Stimulated activated CD8-positive, alpha-beta memory T cell treated with anti-CD3 and anti-CD28 coated beads, Interleukin-15, amount 100 ng/mL, for 4 hours (primary cell): ENCODE results near the gene TOM1L2.
"Not testable (repeated sequence)": the region's sequence is repeated elsewhere in the genome, so short reads cannot be mapped to it uniquely, and the experiment has no call there.

Experiments used
- DNase-seq, 2 donors: peaks; one replicate each; pipeline ENCODE4 v3.0.0-alpha.2; 2020; ENCODE audit warnings: low read depth in 2 of 2

The TOM1L2 gene

DNA sequence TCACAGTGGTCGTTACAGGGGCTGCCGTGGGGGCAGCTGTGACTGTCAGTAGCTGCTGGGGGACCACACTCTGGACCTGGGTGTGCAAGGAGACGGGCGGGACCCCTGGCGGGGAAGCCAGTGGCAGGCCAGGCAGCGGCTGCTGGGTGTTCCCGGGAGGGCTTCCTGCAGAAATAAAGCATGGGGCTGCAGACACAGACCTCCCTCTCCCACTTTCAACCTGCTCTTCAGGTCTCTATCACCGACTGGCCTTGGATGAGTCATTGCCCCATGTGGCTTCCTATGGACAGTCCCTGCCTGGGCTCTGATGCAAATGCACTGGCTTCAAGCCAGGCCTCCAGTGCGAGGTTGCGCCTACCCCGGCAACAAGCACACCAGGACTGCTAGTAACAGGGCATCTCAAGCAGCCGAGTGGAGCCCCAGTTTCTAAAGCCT is 152.6 kb downstream of the TOM1L2 start:
- DNase-seq = peak; percentile 24 to 32

DNA sequence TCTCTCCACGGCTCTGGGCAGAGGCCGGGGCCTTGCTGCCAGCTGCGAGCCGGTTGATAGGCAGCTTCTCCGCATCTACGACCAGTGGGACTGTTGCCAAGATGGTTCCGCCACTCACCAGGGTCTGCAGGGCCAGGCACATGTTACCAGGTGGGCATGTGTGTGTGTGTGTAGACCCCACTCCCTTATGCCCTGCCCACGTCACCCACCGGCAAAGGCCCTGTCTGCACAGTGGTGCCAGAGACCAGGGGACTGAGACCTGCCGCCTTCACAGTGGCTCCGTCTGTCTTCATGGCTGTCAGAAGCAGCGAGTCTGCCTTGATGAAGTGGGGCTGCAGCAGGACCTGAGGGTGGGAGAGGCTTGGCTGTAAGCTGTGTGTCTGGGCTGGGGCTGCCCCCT is 153.1 kb downstream of the TOM1L2 start:
- DNase-seq = no peak

DNA sequence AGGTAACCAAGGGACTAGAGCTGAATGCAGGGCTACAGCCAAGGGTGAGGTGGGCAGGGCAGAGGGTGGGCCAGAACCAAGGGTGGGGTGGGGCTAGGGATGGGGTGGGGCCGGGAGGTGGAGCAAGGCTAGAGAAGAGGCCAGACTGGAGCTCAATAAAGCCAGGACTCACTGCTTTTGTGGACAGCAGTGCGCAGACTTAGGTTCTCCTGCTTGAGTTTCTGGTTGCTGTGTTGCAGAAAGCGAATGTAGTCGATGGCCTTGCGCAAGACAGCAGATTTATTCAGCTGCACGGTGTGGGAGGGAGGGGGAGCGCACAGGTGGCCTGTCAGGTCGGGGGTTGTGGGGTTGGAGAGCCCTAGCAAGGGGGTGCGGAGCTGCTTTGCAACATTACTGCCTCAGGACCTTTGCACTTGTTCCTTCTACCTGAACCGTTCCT is 154.1 kb downstream of the TOM1L2 start:
- DNase-seq = no peak

DNA sequence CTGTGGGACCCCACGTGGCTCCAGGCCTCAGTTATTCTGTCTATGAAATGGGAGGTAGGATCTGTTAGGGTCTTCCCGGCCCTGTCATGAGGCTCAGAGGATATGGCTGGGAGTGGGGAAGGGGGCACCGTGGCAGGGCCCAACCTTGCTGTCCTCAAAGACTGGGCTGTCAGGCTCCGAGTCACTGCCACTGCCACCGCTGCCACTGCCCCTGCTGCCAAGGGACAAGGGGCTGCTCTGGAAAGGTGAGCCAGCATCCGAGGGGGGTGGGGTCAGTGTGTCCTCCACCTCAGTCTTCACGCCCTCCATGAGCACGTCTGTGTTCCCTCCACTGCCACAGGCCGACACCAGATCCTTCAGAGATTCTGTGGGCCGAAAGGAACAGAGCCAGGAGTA is 154.7 kb downstream of the TOM1L2 start:
- DNase-seq = no peak

DNA sequence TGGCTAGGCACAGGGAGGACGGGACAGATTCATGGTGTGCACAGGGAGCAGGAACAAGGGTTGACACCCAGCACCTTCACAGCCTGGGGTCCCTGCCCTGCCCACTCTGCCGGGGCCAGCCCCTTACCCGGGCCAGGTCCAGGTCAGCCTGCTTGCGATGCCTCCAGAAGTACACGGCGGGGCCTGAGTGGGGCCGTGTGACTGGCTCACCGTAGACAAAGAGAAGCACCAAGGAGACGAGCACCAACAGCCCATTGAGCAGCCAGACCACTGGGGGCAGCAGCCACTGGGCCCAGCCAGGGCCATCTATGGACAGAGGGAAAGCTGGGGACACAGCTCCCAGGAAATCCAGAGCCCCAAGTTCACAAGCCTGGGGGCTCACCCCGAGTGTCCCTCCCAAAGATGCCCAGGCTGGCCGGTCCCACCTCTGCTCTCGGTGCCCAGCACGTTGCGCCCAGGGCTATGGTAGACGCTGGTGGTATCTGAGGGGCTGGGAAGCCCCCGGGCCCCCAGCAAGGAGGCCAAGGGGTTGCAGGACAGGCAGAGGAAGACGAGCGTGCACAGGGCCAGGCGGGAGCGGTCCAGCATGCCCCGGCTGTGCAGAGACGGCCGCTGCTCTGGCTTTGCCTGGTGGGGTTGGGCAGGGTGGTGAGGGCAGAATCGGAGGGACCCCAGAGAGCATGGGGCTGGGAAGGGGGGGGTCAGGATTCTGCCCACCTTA is 155.2 kb downstream of the TOM1L2 start:
- DNase-seq = no peak

DNA sequence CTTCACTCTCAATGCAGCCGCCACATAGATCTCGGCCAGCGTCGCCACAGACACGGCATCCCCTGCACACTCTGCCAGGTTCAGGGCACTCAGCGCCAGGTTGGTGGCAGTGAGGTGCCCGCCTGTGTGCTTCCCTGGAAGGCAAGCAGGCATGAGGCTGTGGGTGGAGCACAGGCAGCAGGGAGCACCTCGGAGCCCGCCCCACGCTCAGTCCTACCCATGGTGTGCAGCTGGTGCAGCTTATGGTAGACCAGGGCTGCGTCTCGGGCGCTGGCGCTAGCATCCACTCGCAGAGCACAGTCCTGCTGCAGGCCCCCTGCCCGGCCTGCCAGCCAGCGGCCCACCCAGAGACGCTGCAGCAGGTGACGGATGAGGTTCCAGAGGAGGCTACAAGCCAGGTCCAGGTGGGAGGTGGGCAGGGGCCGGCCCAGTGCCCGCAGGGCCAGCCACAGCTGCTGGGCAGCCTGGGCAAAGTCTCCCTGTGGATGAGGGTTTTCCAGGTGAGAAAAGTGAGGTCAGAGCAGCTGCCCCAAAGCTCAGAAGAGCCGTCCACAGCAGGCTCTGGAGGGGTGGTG is 155.9 kb downstream of the TOM1L2 start:
- no peak for DNase-seq

DNA sequence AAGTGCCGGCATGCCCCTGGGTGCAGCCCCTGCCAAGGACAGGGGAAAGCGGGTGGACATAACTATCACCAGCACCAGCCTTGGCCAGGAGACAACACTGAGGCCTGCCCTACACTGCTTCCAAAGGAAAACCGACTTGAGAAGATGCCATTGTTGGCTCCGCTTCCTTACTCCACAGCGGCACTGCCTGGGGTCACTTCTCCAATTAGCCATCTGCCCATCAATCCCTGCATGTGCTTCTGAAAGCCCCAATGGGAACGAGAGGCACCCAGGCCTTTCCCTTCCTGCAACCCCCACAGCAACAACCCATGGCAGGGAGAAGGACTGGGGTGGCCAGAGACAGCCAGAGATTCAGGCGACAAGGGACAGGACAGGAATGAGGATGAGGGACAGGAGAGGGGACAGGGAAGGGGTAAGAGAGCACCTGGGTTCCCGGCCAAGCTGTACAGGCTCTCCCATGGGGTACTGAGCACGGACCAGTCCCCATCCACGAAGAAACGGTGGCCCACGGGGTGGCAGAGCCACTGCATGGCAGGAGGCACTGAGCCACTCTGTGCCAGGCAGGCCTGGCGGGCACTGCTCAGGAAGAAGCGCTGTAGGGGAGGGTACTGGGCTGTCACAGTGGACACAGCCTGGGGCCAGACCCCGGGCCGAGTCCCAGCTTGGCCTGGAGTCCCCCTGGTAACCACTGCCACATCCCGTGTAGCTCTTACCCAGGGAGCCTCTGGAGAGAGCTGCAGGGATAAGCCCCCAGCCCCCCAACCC is 156.6 kb downstream of the TOM1L2 start:
- no peak for DNase-seq

DNA sequence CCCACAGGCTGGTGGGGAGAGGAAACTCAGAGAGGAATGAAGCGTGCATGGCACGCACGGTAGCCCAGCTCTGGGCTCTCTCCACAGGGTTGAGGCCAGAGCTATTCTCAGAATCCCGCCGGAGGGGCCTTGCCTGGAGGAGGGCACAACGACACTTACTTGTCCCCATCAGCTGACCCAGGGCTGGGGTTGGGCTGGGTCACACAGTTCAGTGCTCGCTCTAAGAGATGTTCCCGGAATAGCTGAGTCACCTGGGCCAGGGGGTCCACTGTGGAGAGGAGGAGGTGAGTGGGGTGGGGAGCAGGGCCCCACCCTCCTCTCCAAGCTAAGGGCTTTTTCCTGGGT is 157.2 kb downstream of the TOM1L2 start:
- DNase-seq = no peak

DNA sequence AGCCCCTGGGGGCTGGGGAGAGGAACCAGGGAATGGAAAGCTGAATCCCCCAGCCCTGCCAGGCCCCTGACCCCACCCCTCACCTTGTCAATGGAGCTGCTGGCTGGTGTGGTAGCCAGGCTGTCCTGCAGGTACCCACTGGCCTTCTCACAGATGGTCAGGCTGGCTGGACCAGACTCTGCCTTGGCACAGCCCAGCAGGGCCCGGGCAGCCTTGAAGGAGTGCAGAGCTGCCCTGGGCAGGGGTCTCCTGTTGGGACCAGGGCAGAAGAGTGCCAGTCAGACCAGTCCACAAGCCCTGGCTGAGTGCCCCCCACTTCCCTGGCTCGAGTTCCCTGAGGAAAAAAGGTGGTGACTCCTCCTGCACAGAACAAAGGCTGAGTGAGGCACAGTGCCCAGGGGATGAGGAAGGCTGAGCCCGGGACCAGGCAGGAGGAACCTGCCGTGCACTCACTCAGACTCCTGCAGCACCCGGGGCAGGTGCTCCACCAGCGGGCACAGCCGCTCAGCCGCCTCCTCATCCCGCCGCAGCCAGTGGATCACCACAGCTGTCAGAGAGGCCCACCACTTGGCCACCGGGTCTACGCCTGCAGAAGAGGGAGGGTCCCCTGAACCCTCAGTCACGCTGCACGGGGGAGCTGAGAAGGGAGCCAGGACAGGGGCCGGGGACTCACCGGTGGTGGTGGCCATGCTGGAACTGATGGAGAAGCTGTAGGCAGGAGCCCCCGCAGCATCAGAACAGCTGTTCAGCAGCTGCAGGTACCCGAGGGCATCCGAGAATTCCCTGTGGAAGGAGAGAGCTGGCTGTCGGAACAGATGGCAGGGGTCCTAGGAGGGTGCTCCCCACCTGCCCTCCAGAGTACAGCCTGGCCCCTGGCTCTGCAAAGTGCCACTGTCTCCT is 157.8 kb downstream of the TOM1L2 start:
- no peak for DNase-seq

DNA sequence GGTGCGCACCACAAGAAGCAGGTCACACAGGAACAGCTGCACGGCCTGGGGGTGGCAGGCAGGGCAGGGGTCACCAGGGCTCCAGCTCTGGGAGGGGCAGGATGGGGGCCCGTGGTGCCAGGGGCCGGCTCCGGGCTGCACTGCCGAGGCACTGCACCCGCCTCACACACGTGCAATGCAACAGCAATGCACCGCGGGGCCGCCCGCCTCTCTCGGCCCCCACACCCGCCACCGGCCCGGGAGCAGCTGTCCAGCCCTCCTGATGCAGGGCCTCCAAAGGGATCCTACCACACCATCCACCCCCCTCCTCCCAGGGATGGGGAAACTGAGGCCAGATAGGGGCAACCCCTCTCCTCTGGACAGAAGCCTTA is 158.5 kb downstream of the TOM1L2 start:
- no peak for DNase-seq

DNA sequence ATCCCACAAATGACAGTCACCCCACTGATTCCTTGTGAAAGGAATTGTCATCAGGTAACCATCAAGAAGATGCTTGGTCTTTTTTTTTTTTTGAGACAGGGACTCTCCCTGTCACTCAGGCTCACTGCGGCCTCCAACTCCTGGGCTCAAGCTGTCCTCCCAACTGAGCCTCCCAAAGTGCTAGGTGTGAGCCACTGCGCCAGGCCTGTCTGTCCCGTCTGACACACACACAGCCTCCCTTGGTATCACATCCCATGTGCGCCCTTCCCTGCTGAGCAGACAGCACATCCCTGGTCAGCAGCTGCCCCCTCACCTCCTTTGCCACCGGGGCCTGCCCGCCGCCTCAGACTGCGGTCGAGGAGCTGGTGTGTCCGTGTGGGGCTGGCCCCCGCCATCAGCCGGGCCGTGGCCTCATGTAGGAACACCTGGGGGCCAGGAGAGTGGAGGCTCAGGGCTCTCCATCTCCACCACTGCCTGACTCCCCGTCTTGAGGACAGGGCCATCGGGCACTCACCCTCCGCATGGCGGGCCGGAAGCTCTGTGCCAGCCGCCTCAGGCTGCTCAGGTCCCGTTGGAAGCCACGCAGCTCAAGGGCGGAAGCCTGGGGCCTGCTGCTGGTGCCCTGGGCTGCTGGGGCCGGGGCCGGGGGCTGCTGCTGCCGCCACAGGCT is 159.0 kb downstream of the TOM1L2 start:
- DNase-seq = no peak

DNA sequence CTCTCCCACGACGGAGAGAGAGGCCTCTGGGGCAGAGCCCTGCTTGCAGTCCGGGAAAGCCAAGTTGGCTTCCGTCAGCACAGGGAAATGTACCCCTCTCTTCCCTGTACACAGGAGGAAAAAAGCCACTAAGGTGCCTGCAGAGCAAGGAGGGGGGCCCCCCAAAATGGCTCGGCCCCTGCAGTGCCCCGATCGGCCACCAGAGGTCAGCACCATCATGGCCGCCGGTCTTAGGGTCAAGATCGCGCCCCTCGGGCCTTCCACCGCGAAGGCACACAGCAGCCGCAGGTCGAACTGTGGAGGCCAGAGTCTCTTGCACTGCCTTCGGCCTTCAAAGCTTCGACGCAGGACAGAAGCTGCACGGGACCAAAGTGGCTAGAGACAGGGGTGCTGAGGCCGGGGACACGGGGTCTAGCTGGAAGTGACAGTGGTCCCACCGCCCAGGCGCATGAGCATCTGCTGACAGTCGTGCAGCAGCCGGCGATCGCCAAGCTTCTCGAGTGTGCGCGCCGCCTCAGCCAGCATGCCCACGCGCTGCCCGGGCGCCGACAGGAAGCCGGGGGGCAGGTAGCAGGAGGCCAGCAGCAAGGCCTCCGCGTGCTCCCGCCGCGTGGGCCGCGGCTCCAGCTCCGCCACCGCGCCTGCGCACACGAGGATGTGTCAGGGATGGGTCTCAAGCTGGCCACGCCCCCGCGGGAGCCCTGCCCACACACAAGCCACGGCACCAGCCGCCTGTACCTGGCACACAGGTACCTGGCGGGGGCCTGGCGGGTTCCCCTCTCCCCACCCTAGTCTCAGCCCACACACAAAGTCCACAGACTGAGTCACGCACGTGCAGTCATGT is 159.8 kb downstream of the TOM1L2 start:
- DNase-seq = peak in 1 of 2 donors; percentile 25

DNA sequence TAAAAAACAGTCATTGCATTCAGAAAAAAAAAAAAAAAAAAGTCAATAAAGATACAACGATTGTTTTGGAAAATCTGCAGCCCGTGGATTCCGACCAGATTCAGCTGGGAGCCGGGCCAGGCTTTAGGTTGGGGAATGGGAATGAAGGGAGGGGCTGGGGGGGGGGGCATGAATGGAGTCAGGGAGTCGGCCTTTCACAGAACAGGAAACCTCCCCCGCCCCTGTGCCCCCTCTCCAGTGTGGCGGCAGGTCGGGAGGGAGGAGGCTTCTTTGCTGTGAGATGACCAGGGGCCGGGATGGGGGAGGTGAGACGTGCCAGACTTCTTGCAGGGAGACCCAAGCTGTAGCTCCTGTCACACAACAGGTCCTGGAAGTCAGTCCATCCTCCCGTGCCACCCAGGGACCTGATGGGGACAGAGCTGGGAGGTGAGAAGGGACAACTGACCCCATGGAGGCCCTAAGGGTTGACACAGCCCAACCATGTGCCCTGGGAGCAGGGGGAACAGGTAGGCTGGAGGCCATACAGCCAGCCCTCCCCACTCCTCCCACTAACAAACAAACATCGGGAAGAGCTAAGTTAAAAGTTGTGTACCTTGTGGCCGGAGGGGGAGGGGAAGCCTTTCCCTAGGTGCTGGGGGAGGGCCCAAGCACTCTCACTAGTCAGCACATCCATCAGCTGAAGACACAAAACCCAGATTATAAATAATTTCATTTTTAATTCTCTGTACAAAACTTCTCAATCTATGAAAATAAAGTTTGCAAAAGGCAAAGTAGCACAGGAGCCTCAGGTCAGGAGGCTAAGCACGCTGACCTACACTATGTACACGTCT is 160.6 kb downstream of the TOM1L2 start:
- no peak for DNase-seq

DNA sequence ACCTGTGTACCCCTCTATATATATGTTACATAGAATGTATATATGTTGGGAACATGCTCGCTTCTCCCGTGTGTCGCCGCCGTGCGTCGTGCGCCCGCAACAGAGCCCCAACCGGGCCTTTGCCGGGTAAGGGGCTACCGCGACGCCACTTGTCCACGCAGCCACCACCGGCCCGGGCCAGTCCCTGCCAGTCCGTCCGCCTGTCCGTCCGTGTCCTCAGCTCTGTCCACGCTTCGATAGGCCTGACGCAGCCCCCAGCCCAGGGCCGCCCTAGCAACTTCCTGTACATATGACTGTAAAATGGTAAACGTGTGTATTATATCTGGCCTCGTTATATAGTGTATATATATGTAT is 161.3 kb downstream of the TOM1L2 start:
- no peak for DNase-seq

DNA sequence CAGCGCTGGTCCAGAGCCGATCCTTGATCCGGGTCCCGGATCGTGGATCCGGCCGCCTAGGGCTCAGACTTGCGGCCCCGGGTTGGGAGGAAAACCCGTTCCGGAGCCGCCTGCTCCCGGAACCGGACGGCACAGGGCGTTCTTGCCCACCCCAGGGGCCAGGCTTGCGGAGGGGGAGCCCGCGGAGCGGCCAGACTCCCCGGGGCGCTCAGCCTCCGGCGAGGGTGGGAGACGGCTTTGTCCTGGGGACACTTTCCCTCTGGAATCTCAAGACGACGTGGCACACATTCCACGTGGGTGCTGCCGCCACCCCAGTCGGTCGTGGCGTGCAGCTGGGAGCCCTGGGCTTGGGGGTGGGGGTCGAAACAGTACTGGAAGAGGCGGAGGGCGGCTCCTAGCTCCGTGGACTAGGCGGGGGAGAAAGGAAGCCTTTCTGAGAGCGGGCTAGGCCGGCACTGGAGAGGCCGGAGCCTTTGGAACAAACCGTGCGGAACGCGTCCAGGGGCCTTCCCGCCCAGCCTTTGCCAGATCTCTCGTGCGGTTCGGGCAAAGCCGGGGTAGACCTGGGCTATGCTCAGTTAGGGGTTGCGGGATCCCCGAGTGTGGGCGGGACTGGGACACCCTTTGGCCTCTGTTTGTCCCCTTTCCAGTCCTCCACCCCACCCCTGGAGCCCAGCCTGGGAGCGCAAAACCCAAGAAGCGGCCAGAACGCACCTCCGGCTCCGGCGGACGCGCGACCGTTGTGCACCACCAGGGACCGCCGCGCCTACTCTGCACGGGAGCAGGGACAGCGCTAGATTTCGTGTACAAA is 161.9 kb downstream of the TOM1L2 start:
- DNase-seq = no peak

DNA sequence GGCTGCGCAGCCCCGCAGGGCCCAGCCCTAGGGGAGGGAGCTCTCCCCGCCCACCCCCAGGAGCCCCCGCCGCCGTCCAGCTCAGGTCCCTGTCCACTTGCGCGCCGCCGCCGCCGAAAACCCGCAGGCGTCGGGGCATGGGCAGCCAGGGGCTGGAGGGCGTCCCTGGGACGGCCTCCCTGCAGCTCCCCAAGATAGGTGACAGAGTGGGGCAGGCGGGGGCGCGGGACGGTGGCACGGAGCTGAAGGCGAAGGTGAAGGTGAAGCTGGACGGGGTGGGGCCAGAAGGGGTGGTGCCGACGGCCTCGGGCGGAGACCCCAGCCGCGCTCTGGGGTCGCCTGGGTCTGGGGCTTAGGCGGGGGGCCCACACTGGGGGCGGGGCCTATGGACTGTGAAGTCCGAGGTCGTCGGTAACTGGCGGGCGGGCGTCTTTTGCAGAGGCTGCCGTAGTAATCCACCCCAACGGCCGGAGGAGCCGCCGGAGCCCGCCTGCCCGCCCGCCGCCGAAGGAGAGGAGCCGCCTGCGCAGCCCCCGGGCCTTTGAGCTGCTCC is 162.6 kb downstream of the TOM1L2 start:
- no peak for DNase-seq

DNA sequence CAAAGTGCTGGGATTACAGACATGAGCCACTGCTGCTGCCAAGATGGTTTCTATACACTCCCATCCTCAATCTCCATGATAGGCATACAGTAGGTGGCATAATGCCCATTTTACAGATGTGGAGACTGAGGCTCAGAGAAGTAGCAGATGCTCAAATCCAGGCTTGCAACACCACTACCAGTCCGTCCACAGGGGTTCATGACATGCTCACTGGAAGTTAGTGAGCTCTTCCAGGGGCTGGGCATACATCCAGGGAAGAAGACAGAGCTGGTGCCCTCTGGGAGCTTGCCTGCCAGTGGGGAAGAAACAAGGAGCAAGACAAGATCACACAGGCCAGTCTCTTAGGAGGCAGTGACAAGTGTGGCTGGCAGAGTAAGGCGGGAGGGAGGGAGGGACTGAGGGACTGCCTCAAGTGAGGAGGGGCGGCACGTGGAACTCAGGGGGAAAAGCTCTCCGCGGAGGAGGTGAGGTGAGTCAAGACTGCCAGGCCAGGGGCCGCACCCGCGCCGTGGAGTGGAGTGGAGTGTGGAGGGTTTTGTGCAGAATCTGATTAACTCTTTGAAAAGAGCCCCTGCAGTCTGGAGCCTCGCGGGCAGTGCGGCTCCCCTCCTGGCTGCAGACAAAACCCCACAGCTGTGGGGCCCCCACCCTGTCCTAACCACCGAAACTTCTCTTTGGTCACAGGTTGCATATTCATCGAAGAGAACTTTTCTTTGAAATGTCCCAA is 163.3 kb downstream of the TOM1L2 start:
- no peak for DNase-seq

DNA sequence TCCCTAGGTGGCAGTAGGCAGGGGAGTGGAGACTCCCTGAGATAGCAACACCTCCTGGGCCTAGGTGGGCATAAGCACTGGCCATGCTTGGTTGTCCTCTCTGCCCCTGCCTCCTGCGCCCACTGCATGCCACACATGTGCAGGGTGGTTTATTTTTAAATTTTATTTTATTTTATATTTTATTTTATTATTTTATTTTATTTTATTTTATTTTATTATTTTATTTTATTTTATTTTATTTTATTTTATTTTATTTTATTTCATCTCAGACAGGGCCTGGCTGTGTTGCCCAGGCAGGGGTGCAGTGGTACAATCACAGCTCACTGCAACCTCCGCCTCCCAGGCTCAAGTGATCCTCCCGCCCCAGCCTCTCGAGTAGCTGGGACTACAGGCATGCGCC is 164.0 kb downstream of the TOM1L2 start:
- DNase-seq = not testable (repeated sequence)
